NCI-H187 treated with DMSO at 0.1 percent for 48 hours (cell line): ENCODE data around the gene SLC31A1.

Experiments used
- DNase-seq: peaks from one replicate; lab custom pipeline; 2025; lab: John Stamatoyannopoulos, UW

Gene SLC31A1

DNA sequence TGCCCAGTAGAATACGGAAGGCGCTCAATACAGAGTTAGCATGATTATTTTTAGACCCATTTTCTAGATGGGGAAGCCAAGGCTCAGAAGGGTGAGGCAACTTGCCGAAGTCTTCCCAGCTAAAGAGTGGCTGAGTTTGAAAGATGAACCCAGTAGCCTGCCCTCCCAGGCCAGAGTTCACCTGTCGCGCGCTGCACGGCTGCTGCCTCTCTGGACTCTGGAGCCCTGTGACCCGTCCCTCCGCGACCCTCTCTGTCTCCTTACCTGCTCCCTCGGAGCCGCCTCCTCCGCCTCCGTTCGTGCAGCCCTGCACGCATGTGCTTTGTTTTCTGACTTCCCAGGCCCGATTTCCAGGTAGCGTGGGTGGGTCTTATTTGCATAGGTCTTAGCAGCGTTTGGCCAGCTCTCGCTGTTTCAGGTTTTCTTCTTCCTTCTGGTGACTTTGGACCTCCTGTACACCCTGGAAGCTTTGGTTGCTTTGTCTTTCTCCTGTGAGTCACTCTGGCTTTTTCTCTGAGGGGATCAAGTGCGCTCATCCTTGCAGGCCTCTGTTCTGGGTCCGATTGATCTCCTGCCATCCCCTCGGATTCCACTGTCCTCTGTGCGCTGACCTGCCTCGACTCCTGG lies 81.6 kb downstream of the SLC31A1 start, which contains the start of gene RNF183:
Gene RNF183 (minus strand): TSS at position 585 of the 627 bp plus-strand sequence. CDS start 5,192 bp downstream, outside the sequence.
- DNase-seq = no peak

- DNase-seq = no peak
Measured at GRCh38 chr9:113306566-113306965, 85.2 kb downstream of the SLC31A1 start.

DNA sequence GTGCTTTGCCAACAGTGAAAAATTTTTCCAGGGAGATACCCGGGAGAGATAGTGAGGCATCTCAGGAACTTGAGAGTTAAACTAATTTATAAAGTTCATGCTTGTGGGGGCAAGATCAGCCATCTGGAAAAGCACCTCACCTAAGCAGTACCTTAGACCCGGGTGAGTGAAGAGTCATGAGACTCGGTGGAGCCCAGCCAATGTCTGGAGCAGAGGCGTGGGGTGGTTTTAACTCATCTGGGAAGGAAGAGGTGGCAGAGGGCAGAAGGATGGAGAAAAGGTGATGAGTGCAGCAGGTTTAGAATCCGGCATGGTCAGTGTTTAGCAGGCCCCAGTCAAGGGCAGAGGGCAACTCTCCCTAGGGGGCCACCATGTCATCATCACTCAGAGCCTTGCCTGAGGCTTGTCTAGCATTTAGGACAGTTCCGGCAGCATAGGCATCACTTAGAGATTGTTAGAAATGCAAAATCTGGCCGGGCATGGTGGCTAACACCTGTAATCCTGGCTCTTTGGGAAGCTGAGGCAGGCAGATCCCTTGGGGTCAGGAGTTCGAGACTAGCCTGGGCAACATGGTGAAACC lies 86.1 kb downstream of the SLC31A1 start:
- DNase-seq = no peak

GRCh38 chr9:113309204-113309813 lies 88.0 kb downstream of the SLC31A1 start:
- no peak for DNase-seq

DNA sequence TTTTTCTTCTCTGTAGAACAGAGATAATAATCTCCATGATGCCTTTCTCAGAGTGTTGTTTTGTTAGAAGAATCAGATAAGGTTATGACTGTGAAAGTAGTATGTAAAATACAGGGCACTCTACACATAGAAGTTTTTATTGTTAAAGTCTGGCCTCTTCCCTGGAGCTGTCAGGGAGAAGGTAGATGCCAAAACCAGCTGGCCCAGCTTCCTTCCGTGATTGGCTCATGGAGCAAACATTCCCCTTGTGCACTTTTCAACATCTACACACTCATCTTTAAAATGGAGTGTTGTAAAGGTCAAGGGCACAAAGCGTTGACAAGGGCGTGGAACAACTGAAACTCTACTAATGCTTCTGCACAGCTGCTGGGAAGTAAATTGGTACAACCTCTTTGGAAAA lies 89.2 kb downstream of the SLC31A1 start:
- DNase-seq = no peak

DNA sequence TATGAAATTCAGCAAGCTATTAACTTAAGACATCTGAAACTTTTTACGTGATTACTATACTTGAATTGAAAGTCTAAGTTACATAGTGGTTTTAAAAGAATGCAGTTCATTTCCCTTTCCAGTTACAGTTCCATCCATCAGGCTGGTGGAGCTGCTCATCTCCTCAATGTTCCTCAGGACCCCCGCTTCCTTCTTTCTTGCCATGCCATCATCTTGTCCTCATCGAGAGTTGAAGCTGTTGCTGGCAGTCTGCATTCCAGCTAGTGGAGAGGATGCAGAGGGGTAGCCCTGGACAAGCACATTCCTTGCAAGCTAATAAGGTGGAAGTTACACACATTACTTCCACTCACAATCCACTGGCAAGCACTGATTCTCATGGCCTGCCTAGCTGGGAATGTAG lies 90.6 kb downstream of the SLC31A1 start:
- no peak for DNase-seq

DNA sequence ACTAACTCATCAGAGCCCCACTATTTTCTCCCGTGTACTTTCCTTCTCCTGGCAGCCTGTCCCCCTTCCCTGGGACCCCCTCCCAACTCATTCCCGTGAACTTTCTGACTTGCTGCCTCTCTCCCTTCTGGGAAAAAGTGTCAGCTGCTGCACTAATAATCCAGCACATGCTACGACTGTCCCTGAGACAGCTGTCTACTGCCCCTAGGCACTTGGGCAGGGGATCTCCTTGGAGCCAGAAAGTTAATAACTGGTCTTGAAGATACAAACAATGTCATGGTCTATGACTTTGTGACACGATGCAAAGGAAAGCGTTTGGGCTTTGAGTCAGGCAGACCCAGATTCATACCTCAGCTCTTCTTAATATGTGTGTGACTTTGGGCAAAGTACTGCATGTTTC lies 91.9 kb downstream of the SLC31A1 start:
- DNase-seq = no peak
